GM19023 (cell line): ENCODE measurements around the gene HIPK1.

ENCODE experiments used
- ATAC-seq: cut with Tn5 transposase; IDR thresholded peaks from one replicate; pipeline ENCODE4 v1.9.1; 2021; ENCODE audit warnings: mild to moderate bottlenecking, moderate library complexity; ENCODE audit not compliant: unreplicated experiment

Gene HIPK1

DNA sequence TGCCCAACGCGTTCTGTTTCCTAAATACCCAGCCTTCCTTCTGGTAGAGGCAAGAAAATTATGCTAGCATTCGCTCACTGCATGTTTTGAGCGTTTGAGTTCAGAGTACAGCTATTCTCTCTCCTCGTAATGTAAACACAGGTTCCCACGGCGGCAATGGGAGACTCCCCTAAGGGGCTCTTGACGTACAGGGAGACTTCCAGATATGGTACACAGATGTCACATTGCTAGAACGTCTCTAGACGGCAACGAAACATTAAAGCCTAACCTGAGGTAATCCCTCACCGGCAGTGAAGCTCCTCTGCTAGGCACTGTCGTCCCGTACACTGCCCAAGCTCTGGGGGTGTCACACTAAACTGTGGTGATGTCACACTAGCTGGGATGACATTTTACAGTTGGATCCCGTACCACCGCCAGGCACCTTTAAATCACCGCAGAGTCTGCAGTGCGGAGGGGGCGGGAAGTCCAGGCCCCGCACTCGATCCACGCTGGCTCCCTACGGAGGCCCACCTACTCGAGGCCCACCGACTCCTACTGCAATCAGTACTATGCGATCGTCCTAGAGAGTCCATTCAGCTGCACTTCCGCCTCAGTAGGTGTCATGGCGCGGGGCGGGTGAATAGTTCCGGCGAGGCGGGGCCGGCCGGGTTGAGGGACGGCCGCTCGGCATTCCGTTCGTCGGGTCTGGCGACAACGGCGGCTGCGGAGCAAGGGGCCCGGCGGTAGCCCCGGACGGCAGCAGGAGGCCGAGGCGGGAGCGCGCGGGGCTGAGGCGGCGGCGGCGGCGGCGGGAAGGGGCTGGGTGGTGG lies at the start of gene HIPK1:
TSS of gene HIPK1 (plus strand) at position 384 of the 809 bp plus-strand sequence.
- ATAC-seq = peak; percentile 68

- ATAC-seq = no peak
These were observed 49.4 kb upstream of the HIPK1 start for GRCh38 chr1:113879739-113880038.

DNA sequence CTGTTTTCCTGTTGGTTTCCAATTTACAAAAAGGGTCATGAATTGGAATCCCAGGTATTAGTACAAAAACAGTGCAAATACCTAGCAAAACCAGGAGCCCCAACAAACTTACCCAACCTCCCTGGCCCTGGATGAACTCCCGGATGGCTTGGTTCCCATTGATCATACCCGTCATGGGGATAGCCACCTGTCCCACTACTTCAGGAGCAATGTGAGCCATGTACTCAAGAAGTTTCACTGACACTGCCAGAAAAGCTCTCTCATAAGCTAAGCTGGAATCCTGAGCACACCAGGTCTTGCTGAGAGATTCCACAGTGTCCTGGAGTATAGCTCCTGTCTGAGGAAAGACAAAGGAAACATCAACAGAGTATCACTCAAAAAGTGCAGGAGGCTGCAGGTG lies 47.5 kb upstream of the HIPK1 start:
- ATAC-seq = no peak

DNA sequence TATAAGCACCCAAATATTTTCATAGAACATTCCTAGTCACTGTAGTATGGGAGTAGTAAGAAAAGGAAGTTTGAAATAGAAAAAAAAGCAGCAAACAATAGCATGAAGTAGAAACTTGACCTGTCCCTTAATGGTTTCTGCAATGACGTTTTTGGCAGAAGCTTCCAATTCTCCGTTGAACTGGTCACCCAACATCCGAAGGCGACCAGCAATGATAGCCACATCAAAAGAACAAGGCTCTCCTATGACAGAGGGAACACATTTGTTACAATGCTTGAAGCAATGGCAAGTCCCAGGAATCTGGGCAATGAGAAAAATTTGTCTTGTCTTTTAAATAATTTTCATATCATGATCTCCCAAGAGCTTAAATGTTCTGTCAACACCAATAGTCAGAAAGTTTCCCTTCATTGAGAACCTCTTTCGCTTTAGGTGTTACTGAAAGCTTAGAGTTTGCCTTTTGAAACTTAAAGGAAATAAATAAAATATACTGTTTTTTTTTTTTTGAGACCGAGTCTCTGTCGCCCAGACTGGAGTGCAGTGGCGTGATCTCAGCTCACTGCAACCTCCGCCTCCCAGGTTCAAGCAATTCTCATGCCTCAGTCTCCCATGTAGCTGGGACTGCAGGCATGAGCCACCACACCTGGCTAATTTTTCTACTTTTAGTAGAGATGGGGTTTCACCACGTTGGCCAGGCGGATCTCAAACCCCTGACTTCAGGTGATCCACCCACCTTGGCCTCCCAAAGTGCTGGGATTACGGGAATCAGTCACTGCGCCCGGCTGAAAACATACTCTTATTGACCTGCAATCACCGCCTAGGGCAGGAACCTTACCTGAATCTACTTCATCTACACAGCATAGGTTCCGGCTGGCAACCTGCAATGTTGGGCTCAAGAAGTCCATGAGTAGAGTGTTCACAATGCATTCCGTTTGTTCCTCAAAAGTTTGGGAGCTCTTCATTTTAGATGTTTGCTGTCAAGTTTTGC lies 42.4 kb upstream of the HIPK1 start:
- ATAC-seq = no peak

DNA sequence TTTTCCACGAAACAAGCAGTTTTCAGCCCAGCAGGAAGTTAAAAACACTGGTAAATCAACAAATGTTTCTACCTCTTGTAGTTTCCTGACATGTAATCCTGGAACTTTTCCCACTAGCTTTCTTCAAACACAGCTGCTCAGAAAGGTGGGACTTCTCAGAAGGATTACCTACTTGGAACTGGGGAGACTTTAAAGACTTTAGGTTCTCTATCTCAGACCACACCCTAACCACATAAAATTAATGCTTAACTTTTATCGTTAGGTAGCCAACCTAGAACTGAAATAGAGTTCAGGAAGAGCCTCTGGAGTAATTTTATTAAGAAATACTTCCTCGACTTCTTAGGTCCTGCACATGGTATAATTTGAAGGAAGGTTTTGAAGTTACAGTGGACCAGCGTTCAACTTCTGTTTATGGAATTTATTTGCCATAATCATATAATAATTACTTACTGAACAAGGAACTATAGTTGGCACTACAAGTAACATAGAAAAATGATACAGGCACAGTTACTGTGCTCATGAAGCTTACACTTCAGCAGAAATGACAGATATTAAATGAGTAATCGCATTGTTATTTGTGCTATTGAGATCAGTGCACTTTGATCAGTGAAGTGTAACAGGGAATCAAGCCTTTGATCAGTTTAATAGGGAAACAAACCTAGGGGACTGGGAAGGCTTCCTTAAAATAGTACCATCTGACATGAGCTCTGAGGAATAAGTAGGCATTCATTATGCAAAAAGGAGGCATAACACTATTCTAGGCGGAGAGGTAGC lies 41.5 kb upstream of the HIPK1 start, which contains the start of gene BCL2L15:
TSS of gene BCL2L15 (minus strand) at position 180 of the 774 bp plus-strand sequence. CDS start 206 bp downstream, outside the sequence.
- ATAC-seq = no peak

DNA sequence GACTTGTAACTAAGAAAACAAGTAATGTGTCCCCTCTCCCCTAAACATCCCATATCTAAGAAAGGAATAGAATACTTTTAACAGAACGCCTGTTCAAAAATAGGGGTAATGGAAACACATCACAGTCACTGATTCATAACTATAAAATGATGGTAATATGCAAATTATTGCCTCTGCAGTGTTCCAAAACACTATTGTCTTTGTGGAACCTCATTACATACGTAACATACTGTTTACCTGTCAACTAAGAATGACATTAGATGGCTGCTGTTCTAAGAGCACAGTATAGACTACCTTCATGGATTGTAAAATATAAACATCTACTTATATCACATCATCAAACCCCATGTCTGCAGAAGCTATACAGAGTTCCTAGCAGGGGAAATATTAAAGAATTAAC lies 38.3 kb upstream of the HIPK1 start:
- ATAC-seq = no peak

DNA sequence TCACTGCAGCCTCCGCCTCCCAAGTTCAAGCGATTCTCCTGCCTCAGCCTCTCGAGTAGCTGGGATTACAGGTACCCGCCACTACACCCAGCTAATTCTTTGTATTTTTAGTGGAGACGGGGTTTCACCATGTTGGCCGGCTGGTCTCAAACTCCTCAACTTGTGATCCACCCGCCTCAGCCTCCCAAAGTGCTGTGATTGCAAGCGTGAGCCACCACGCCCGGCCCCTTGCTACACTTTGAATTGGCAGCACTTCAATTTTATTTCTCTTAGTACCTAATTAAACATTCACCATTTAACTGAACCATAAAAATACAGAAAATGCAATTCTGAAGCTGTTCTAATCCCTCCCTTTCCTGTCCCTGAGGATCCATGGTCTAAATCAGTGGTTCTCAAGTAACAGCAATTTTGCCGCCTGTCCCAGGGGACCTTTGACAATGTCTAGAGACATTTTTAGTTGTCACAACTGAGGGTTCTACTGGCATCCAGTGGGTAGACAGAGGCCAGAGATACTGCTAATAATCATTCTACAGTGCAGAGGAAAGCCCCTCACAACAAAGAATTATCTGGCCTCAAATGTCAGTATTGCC lies 37.4 kb upstream of the HIPK1 start:
- no peak for ATAC-seq

DNA sequence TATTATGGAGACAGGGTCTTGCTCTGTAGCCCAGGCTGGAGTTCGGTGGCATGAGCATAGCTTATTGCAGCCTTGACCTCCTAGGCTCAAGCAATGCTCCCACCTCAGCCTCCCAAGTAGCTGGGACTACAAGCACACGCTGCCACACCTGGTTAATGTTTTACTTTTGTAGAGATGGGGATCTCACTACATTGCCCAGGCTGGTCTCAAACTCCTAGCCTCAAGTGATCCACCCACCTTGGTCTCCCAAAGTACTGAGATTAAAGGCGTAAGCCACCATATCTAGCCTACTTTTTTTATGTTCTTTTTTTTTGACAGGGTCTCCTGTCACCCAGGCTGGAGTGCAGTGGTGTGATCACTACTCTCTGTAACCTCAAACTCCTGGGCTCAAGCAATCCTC lies 35.9 kb upstream of the HIPK1 start:
- no peak for ATAC-seq

- ATAC-seq = no peak
These were observed 34.0 kb upstream of the HIPK1 start for GRCh38 chr1:113895098-113895497.

GRCh38 chr1:113895961-113896360 lies 33.2 kb upstream of the HIPK1 start:
- ATAC-seq = no peak

GRCh38 chr1:113898241-113898814 lies 30.8 kb upstream of the HIPK1 start:
- no peak for ATAC-seq

DNA sequence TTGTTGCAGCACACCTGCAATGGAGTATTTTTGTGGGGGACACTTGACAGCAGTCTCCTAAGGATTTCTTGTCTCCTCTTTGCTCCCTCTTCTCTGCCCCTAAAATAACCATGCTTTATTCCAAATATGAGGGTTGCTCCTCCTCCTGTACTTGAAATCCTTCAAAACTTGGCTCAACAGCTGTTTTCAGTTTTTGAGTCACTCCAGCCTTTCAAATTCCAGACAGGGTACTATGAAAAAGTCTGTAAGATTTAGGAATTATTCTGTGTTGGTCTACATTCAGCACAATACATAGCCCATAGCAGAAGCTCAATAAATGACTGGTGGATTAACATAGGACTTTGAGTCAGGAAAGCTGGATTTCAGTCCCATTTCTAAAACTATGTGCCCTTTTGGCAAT lies 30.0 kb upstream of the HIPK1 start:
- no peak for ATAC-seq

GRCh38 chr1:113901191-113901590 lies 27.9 kb upstream of the HIPK1 start:
- ATAC-seq = no peak

GRCh38 chr1:113903501-113904292 lies 25.4 kb upstream of the HIPK1 start:
- no peak for ATAC-seq

DNA sequence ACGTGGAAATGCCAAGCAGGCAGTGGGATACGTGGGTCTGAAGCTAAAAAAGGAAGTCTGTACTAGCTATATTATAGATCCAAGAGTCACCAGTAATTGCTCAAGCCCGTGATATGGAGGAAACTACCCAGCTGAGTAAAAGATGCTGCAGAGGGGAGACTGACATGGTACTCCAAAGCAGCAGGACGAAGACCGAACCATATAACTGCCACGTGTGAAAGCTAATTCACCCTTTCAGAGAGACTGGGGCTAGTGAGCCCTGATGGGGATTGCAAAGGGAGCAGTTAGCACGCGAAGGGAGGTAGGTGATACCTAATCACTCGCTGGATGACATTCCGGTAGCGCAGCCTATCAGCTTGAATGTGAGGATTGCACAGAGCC lies 24.8 kb upstream of the HIPK1 start:
- peak; percentile 33 for ATAC-seq

DNA sequence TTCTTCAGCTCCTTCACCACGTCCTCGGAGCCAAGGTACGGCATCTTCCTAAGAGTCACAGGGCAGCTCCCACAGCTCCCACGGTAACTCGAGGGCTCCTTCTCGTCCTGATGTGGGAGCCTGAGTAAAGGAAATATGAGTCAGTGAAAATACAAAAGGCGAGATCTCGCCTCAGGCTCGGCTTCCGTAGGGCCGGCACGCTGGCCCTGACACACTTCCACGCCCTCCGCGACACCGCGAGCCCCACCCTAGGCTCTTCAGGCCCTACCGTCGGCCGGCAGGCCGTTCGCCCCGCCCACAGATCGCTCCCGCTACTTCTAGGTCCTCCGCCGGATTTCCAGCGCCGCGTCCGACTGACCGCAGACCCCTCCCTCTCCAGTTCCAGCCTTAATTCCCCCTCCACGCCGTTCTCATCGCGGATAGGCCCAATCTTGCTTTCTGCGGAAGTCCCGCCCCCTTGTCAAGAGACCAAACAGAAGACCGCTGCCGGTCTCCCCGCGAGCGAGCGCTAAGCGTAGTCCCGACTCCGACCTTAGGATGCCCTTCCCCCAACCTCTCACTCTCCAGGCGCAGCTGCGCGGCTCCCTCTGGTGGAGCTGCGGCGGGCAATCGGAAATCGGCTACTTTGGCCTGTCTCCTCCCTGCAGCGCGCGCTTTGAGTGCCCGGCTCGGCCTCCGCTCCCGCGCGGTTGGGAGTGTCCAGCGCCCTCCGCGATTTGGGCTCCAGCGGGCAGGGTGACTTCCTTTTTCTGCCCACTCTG lies 24.3 kb upstream of the HIPK1 start, which contains the start of the genes AP4B1 and DCLRE1B:
TSS of gene AP4B1 (minus strand) at position 126 of the 761 bp plus-strand sequence. CDS start at position 44, 82 bp downstream.
TSS of gene DCLRE1B (plus strand) at position 653 of the 761 bp plus-strand sequence. CDS start 261 bp downstream, outside the sequence.
- peak; percentile 91 for ATAC-seq

GRCh38 chr1:113905435-113905861 lies 23.7 kb upstream of the HIPK1 start:
- no peak for ATAC-seq

GRCh38 chr1:113912594-113913311 lies 16.4 kb upstream of the HIPK1 start:
- ATAC-seq = no peak
